Measurements from ENCODE around the gene PAK2. TPM values are rescaled to one million over a fixed set of nuclear protein-coding genes. Genes with fewer than 3 reads are reported as not detected.
"Not testable (repeated sequence)": the region's sequence is repeated elsewhere in the genome, so short reads cannot be mapped to it uniquely, and the experiment has no call there.

Gene PAK2
- polyA plus RNA-seq, 1 of the 3 experiments (the other 2 are of a cell fraction): 27.9 TPM

- H3K9ac ChIP-seq: no peak overlapping the region
- ChIA-PET POLR2A (no interaction called here), CTCF (no interaction called here)
- peaks cover 96% of the 10 kb centered on the region for H3K79me2 ChIP-seq (ENCODE audit: insufficient read depth)
- peaks cover 0 to 5% of the 10 kb centered on the region in 2 experiments; a peak in 2 of 4 replicates for H3K4me1 ChIP-seq (ENCODE audit: control insufficient read depth in 1 of 2, insufficient read depth in 2 of 2, low read depth in 1 of 2, low read length in 1 of 2)
- DNase-seq: no peak
- no peak overlapping the region for H3K4me2 ChIP-seq
- no peak overlapping the region for H3K27ac ChIP-seq (ENCODE audit: low read depth in 2 of 2, low read length in 1 of 2)
- H3K36me3 ChIP-seq (replicated peaks in 1 of 2; ENCODE audit: control insufficient read depth in 1 of 2, insufficient read depth in 2 of 2, low read length in 1 of 2): peaks cover 0 to 13% of the 10 kb centered on the region in 2 experiments
- TF ChIP-seq FOXJ3 (CRISPR knock-in tag; IDR thresholded peaks at IDR 0.05) (no peak), CTCF (IDR thresholded peaks at IDR 0.05) (no peak), NFIC (IDR thresholded peaks at IDR 0.05; ENCODE audit: borderline replicate concordance) (no peak), EZH2phosphoT487 (IDR thresholded peaks at IDR 0.05; ENCODE audit: borderline replicate concordance, low read depth) (no peak), TAF1 (IDR thresholded peaks at IDR 0.05; ENCODE audit: borderline replicate concordance, low read depth, low read length) (no peak), MEF2A (IDR thresholded peaks at IDR 0.05; ENCODE audit: borderline replicate concordance, low read depth) (no peak), JUND (IDR thresholded peaks at IDR 0.05) (no peak), SMC3 (IDR thresholded peaks at IDR 0.05; ENCODE audit: low read depth, low read length) (no peak), MXI1 (IDR thresholded peaks at IDR 0.05; ENCODE audit: low read depth, low read length) (no peak), CHD2 (IDR thresholded peaks at IDR 0.05; ENCODE audit: low read length, partially characterized antibody) (no peak), RFX5 (IDR thresholded peaks at IDR 0.05; ENCODE audit: low read length) (no peak), POLR2AphosphoS5 (IDR thresholded peaks at IDR 0.05; ENCODE audit: low read depth, low read length) (no peak)
- TF ChIP-seq, protein P1, sequence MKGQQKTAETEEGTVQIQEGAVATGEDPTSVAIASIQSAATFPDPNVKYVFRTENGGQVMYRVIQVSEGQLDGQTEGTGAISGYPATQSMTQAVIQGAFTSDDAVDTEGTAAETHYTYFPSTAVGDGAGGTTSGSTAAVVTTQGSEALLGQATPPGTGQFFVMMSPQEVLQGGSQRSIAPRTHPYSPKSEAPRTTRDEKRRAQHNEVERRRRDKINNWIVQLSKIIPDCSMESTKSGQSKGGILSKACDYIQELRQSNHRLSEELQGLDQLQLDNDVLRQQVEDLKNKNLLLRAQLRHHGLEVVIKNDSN (IDR thresholded peaks at IDR 0.05; ENCODE audit: borderline replicate concordance, low read depth): no peak
- H4K20me1 ChIP-seq (ENCODE audit: insufficient read depth): peaks cover 74% of the 10 kb centered on the region
- peaks cover 4% of the 10 kb centered on the region for H3F3A ChIP-seq (replicated peaks; ENCODE audit: insufficient read depth)
- no peaks in the 10 kb centered on the region for H3K9me2 ChIP-seq
- WGBS (ENCODE audit: low lambda C conversion rate): 98% methylated on average over 4 of the region's 4 CpGs
- H3K9me3 ChIP-seq: no peaks in the 10 kb centered on the region
- H3K27me3 ChIP-seq (ENCODE audit: insufficient read depth): no peaks in the 10 kb centered on the region
- H3K4me3 ChIP-seq (ENCODE audit: low read depth in 2 of 2, low read length in 1 of 2): no peak overlapping the region
- H2AFZ ChIP-seq (ENCODE audit: low read depth): no peak overlapping the region
Observed at GRCh38 chr3:196872316-196872715, 132.7 kb downstream of the PAK2 start.

- 91% methylated on average over 7 of the region's 7 CpGs for WGBS (ENCODE audit: low lambda C conversion rate)
- CTCF ChIA-PET: interaction anchor here (0.7 to 2.2 kb wide), 2 partner anchors 9 to 67 kb away, joined by 3 to 5 read pairs; partner anchors contain the start of gene NCBP2
- POLR2A ChIA-PET; H3K4me2 ChIP-seq; DNase-seq; H3K9ac ChIP-seq; H2AFZ ChIP-seq (ENCODE audit: low read depth); H3K27me3 ChIP-seq (ENCODE audit: insufficient read depth); H3K9me2 ChIP-seq; H3K27ac ChIP-seq (ENCODE audit: low read depth in 2 of 2, low read length in 1 of 2); H3K4me3 ChIP-seq (ENCODE audit: low read depth in 2 of 2, low read length in 1 of 2); H3K4me1 ChIP-seq (ENCODE audit: control insufficient read depth in 1 of 2, insufficient read depth in 2 of 2, low read depth in 1 of 2, low read length in 1 of 2); H3K9me3 ChIP-seq; H3F3A ChIP-seq (replicated peaks; ENCODE audit: insufficient read depth): not testable (repeated sequence)
- H3K79me2 ChIP-seq (ENCODE audit: insufficient read depth): peaks cover 100% of the 10 kb centered on the region
- H3K36me3 ChIP-seq (replicated peaks in 1 of 2; ENCODE audit: control insufficient read depth in 1 of 2, insufficient read depth in 2 of 2, low read length in 1 of 2): peaks cover 0 to 13% of the 10 kb centered on the region in 2 experiments
- H4K20me1 ChIP-seq (ENCODE audit: insufficient read depth): peaks cover 84% of the 10 kb centered on the region
Observed at GRCh38 chr3:196874511-196875094, 134.9 kb downstream of the PAK2 start.
